Measurements from ENCODE around the gene PANK4. TPM values are rescaled to one million over a fixed set of nuclear protein-coding genes. Genes with fewer than 3 reads are reported as not detected.

The PANK4 gene
- total RNA-seq, 1 experiment from 2014 or later: 20.5 TPM

GRCh38 chr1:2474933-2475371 is 51.4 kb downstream of the PANK4 start:
- Histone ChIP-seq H3K79me2 (ENCODE audit: low read depth) (no peaks in the 10 kb centered on the region), H3K4me2 (no peak overlapping the region), H3K9me3 (ENCODE audit: insufficient read depth, low read depth) (no peaks in the 10 kb centered on the region), H3K36me3 (ENCODE audit: low read depth) (no peaks in the 10 kb centered on the region), H3F3A (ENCODE audit: insufficient read depth, low read depth) (no peaks in the 10 kb centered on the region), H3K9me2 (ENCODE audit: insufficient read depth) (no peaks in the 10 kb centered on the region), H2AFZ (no peak overlapping the region), H3K27me3 (ENCODE audit: insufficient read depth, low read depth) (peaks cover 75% of the 10 kb centered on the region), H4K20me1 (ENCODE audit: insufficient read depth) (no peaks in the 10 kb centered on the region), H3K4me1 (replicated peaks; ENCODE audit: insufficient read depth) (no peaks in the 10 kb centered on the region), H3K27ac (no peak overlapping the region), H3K4me3 (no peak overlapping the region)
- no TSS peak for BruUV-seq (replicated peaks)
- ChIA-PET CTCF (no interaction called here), POLR2A (ENCODE audit: unreplicated experiment) (no interaction called here)
- peak in 1 of 2 experiments; percentile 35 for DNase-seq
- intact Hi-C loops (cut with micrococcal nuclease; ENCODE audit: unreplicated experiment): no loop called here
- TF ChIP-seq EZH2 (IDR thresholded peaks at IDR 0.05; ENCODE audit: low read depth) (no peak), CTCF (conservative IDR thresholded peaks at IDR 0.05) (no peak)

- Histone ChIP-seq H4K20me1 (ENCODE audit: insufficient read depth) (no peaks in the 10 kb centered on the region), H3K4me2 (no peak overlapping the region), H3K9me2 (ENCODE audit: insufficient read depth) (no peaks in the 10 kb centered on the region), H3K36me3 (ENCODE audit: low read depth) (no peaks in the 10 kb centered on the region), H3K4me1 (replicated peaks; ENCODE audit: insufficient read depth) (no peaks in the 10 kb centered on the region), H3K4me3 (no peak overlapping the region), H3K79me2 (ENCODE audit: low read depth) (no peaks in the 10 kb centered on the region), H2AFZ (no peak overlapping the region), H3K9me3 (ENCODE audit: insufficient read depth, low read depth) (no peaks in the 10 kb centered on the region), H3F3A (ENCODE audit: insufficient read depth, low read depth) (no peaks in the 10 kb centered on the region), H3K27ac (no peak overlapping the region), H3K27me3 (ENCODE audit: insufficient read depth, low read depth) (peaks cover 81% of the 10 kb centered on the region)
- DNase-seq: no peak
- POLR2A ChIA-PET (ENCODE audit: unreplicated experiment): no interaction called here
- BruUV-seq (replicated peaks): no TSS peak
- intact Hi-C loops (cut with micrococcal nuclease; ENCODE audit: unreplicated experiment): no loop called here
- no peak for TF ChIP-seq EZH2 (IDR thresholded peaks at IDR 0.05; ENCODE audit: low read depth)
- TF ChIP-seq CTCF (conservative IDR thresholded peaks at IDR 0.05): no peak
- CTCF ChIA-PET: no interaction called here
Measured at GRCh38 chr1:2474104-2474844, 52.1 kb downstream of the PANK4 start.

- Histone ChIP-seq H3F3A (ENCODE audit: insufficient read depth, low read depth) (peaks cover 5% of the 10 kb centered on the region; the same call in 1 of the 2 replicates), H4K20me1 (ENCODE audit: insufficient read depth) (0 out of 2 replicates have a peak, but pooled peaks cover 3% of the 10 kb centered on the region), H3K36me3 (ENCODE audit: low read depth) (no peaks in the 10 kb centered on the region), H3K79me2 (ENCODE audit: low read depth) (no peaks in the 10 kb centered on the region), H3K4me2 (no peak overlapping the region), H3K27me3 (ENCODE audit: insufficient read depth, low read depth) (peaks cover 84% of the 10 kb centered on the region), H3K9me2 (ENCODE audit: insufficient read depth) (no peaks in the 10 kb centered on the region), H3K4me3 (no peak overlapping the region), H2AFZ (no peak overlapping the region), H3K9me3 (ENCODE audit: insufficient read depth, low read depth) (no peaks in the 10 kb centered on the region), H3K4me1 (replicated peaks; ENCODE audit: insufficient read depth) (no peaks in the 10 kb centered on the region), H3K27ac (no peak overlapping the region)
- POLR2A ChIA-PET (ENCODE audit: unreplicated experiment): no interaction called here
- CTCF ChIA-PET: no interaction called here
- no peak for DNase-seq
- TF ChIP-seq EZH2 (IDR thresholded peaks at IDR 0.05; ENCODE audit: low read depth) (no peak), CTCF (conservative IDR thresholded peaks at IDR 0.05) (no peak)
- intact Hi-C loops (cut with micrococcal nuclease; ENCODE audit: unreplicated experiment): no loop called here
- no TSS peak for BruUV-seq (replicated peaks)
Measured at GRCh38 chr1:2473198-2473597, 53.2 kb downstream of the PANK4 start.
